Subcutaneous abdominal adipose tissue (tissue), 5 donors: ENCODE data around the gene FEM1A.
"Not testable (repeated sequence)": the region's sequence is repeated elsewhere in the genome, so short reads cannot be mapped to it uniquely, and the experiment has no call there.

Source experiments
- H3K27ac ChIP-seq: one replicate; pipeline ENCODE4 v1.7.0; 2013; ENCODE audit warnings: low read depth, mild to moderate bottlenecking, inconsistent platforms, low read length, moderate library complexity
- H3K27me3 ChIP-seq, 5 donors: one replicate each; pipeline ENCODE4 v1.7.0; 2013; ENCODE audit warnings: low read length in 5 of 5, inconsistent platforms in 1 of 5; ENCODE audit not compliant: control insufficient read depth in 5 of 5, insufficient read depth in 4 of 5
- H3K36me3 ChIP-seq, 5 donors: one replicate each; pipeline ENCODE4 v1.7.0; 2013; ENCODE audit warnings: low read length in 5 of 5; ENCODE audit not compliant: control insufficient read depth in 5 of 5, insufficient read depth in 5 of 5
- H3K4me1 ChIP-seq, 5 donors: one replicate each; pipeline ENCODE4 v1.7.0; 2013; ENCODE audit warnings: low read length in 5 of 5, mild to moderate bottlenecking in 3 of 5, moderate library complexity in 1 of 5; ENCODE audit not compliant: control insufficient read depth in 5 of 5, insufficient read depth in 5 of 5
- H3K4me3 ChIP-seq, 5 donors: one replicate each; pipeline ENCODE4 v1.7.0; 2013; ENCODE audit warnings: low read length in 5 of 5, low read depth in 1 of 5
- H3K9ac ChIP-seq, 5 donors: one replicate each; pipeline ENCODE4 v1.7.0; 2013; ENCODE audit warnings: low read length in 5 of 5, mild to moderate bottlenecking in 4 of 5, moderate library complexity in 3 of 5
- H3K9me3 ChIP-seq, 5 donors: one replicate each; pipeline ENCODE4 v1.7.0; 2013; ENCODE audit warnings: low read length in 5 of 5; ENCODE audit not compliant: control insufficient read depth in 5 of 5
- donor health status: healthy.
- donor health status: healthy.
- donor health status: healthy.
- donor health status: healthy.
- donor health status: healthy.

Gene FEM1A

GRCh38 chr19:4773047-4773640 is 18.4 kb upstream of the FEM1A start:
- Histone ChIP-seq H3K36me3 (no peaks in the 10 kb centered on the region), H3K27me3 (peaks cover 0 to 26% (median 10%) of the 10 kb centered on the region in 5 donors), H3K4me3 (no peak overlapping the region), H3K4me1 (peaks cover 0 to 4% (median 0%) of the 10 kb centered on the region in 5 donors), H3K27ac (no peak overlapping the region), H3K9me3 (peaks cover 0 to 6% (median 0%) of the 10 kb centered on the region in 5 donors), H3K9ac (no peak overlapping the region)

- Histone ChIP-seq H3K4me3 (no peak overlapping the region), H3K27me3 (peaks cover 0 to 26% (median 10%) of the 10 kb centered on the region in 5 donors), H3K9ac (no peak overlapping the region), H3K4me1 (peaks cover 0 to 4% (median 0%) of the 10 kb centered on the region in 5 donors), H3K27ac (no peak overlapping the region), H3K36me3 (no peaks in the 10 kb centered on the region), H3K9me3 (peaks cover 0 to 5% (median 0%) of the 10 kb centered on the region in 5 donors)
These were observed 17.4 kb upstream of the FEM1A start for GRCh38 chr19:4774136-4774535.

- H3K4me1 ChIP-seq: peaks cover 0 to 4% (median 0%) of the 10 kb centered on the region in 5 donors
- H3K9me3 ChIP-seq: peaks cover 0 to 2% (median under 1%) of the 10 kb centered on the region in 5 donors
- no peak overlapping the region for H3K27ac ChIP-seq
- H3K27me3 ChIP-seq: peaks cover 0 to 26% (median 10%) of the 10 kb centered on the region in 5 donors
- H3K9ac ChIP-seq: no peak overlapping the region
- H3K4me3 ChIP-seq: no peak overlapping the region
- no peaks in the 10 kb centered on the region for H3K36me3 ChIP-seq
These were observed 15.8 kb upstream of the FEM1A start for GRCh38 chr19:4775627-4776152.

- no peak overlapping the region for H3K27ac ChIP-seq
- H3K9ac ChIP-seq: no peak overlapping the region
- no peak overlapping the region for H3K4me3 ChIP-seq
- H3K9me3 ChIP-seq: peaks cover 0 to 5% (median 4%) of the 10 kb centered on the region in 5 donors
- no peaks in the 10 kb centered on the region for H3K36me3 ChIP-seq
- H3K4me1 ChIP-seq: peaks cover 0 to 4% (median 0%) of the 10 kb centered on the region in 5 donors
- peaks cover 0 to 26% (median 10%) of the 10 kb centered on the region in 5 donors for H3K27me3 ChIP-seq
These were observed 14.9 kb upstream of the FEM1A start for GRCh38 chr19:4776436-4777211.

DNA sequence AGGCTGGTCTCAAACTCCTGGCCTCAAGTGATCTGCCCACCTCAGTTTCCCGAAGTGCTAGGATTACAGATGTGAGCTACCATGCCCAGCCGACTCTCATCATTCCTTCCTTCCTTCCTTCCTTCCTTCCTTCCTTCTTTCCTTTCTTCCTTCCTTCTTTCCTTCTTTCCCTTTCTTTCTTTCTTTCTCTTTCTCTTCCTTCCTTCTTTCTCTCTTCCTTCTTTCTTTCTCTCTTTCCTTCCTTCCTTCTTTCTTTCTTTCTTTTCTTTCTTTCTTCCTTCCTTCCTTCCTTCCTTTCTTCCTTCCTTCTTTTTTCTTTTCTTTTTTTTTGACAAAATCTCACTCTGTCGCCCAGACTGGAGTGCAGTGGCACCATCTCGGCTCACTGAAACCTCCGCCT is 13.4 kb upstream of the FEM1A start:
- not testable (repeated sequence) for H3K4me1 ChIP-seq, H3K4me3 ChIP-seq, H3K27ac ChIP-seq, H3K36me3 ChIP-seq, H3K9ac ChIP-seq, H3K9me3 ChIP-seq
- H3K27me3 ChIP-seq: peaks cover 0 to 18% (median 5%) of the 10 kb centered on the region in 5 donors

- H3K27ac ChIP-seq: no peak overlapping the region
- no peak overlapping the region for H3K4me3 ChIP-seq
- H3K9ac ChIP-seq: no peak overlapping the region
- no peaks in the 10 kb centered on the region for H3K36me3 ChIP-seq
- H3K4me1 ChIP-seq: no peaks in the 10 kb centered on the region
- peaks cover 0 to 13% (median 4%) of the 10 kb centered on the region in 5 donors for H3K27me3 ChIP-seq
- H3K9me3 ChIP-seq: peaks cover 0 to 5% (median 4%) of the 10 kb centered on the region in 5 donors
These were observed 10.7 kb upstream of the FEM1A start for GRCh38 chr19:4780860-4781259.

GRCh38 chr19:4781801-4782200 is 9.7 kb upstream of the FEM1A start:
- Histone ChIP-seq H3K36me3 (no peaks in the 10 kb centered on the region), H3K4me1 (no peaks in the 10 kb centered on the region), H3K4me3 (no peak overlapping the region), H3K9me3 (peaks cover 0 to 5% (median 4%) of the 10 kb centered on the region in 5 donors), H3K9ac (no peak overlapping the region), H3K27me3 (peaks cover 0 to 10% (median 2%) of the 10 kb centered on the region in 5 donors), H3K27ac (no peak overlapping the region)

DNA sequence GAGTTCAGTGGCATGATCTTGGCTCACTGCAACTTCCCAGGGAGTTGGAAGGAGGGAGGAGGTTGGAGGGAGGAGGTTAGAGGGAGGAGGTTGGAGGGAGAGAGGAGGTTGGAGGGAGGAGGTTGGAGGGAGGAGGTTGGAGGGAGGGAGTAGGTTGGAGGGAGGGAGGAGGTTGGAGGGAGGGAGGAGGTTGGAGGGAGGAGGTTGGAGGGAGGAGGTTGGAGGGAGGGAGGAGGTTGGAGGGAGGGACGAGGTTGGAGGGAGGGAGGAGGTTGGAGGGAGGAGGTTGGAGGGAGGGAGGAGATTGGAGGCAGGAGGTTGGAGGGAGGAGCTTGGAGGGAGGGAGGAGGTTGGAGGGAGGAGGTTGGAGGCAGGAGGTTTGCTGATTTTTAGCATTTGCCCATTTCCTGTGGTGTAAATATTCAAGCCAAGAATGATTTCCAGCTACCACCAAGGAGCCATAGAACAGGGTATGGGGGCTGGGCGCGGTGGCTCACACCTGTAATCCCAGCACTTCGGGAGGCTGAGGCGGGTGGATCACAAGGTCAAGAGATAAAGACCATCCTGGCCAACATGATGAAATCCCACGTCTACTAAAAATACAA is 5.0 kb upstream of the FEM1A start:
- H3K4me1 ChIP-seq, H3K9ac ChIP-seq, H3K4me3 ChIP-seq, H3K27me3 ChIP-seq, H3K27ac ChIP-seq, H3K36me3 ChIP-seq, H3K9me3 ChIP-seq: not testable (repeated sequence)

GRCh38 chr19:4792019-4792865 is 708 bp downstream of the FEM1A start:
- Histone ChIP-seq H3K27ac (peak overlapping the region; percentile 82), H3K36me3 (peaks cover 0 to 37% (median 29%) of the 10 kb centered on the region in 5 donors), H3K4me1 (peaks cover 5 to 48% (median 22%) of the 10 kb centered on the region in 5 donors), H3K9ac (peak overlapping the region in 4 of 5 donors; percentile 81 to 95 (median 90)), H3K4me3 (peak overlapping the region in 4 of 5 donors; percentile 75 to 88 (median 77))
- not testable (repeated sequence) for H3K27me3 ChIP-seq, H3K9me3 ChIP-seq
